ENCODE measurements around the gene FOXE3. TPM values are rescaled to one million over a fixed set of nuclear protein-coding genes. Genes with fewer than 3 reads are reported as not detected.

Gene FOXE3
- total RNA-seq, 1 donor from 2014 or later: not detected

- peak in 1 of 2 donors; percentile 25 for DNase-seq (ENCODE audit: low spot score in 2 of 2)
- intact Hi-C loops (cut with DNase I): no loop called here
Measured at GRCh38 chr1:47402591-47402990, 13.5 kb upstream of the FOXE3 start.

GRCh38 chr1:47403321-47403910 is 12.7 kb upstream of the FOXE3 start:
- Histone ChIP-seq H3K36me3 (no peaks in the 10 kb centered on the region), H3K27me3 (no peaks in the 10 kb centered on the region), H3K4me1 (no peaks in the 10 kb centered on the region), H3K27ac (no peak overlapping the region), H3K4me3 (no peak overlapping the region), H3K9me3 (no peaks in the 10 kb centered on the region)
- intact Hi-C loops (cut with DNase I): no loop called here
- TF ChIP-seq CTCF (IDR thresholded peaks at IDR 0.05): no peak
- no peak for DNase-seq (ENCODE audit: low spot score in 2 of 2)

More at GRCh38 chr1:47402591-47402990, 13.5 kb upstream of the FOXE3 start:
- H3K4me1 ChIP-seq: no peaks in the 10 kb centered on the region
- no peak for TF ChIP-seq CTCF (IDR thresholded peaks at IDR 0.05)
- H3K9me3 ChIP-seq: no peaks in the 10 kb centered on the region
- no peaks in the 10 kb centered on the region for H3K36me3 ChIP-seq
- H3K4me3 ChIP-seq: no peak overlapping the region
- no peak overlapping the region for H3K27ac ChIP-seq
- H3K27me3 ChIP-seq: no peaks in the 10 kb centered on the region

- Histone ChIP-seq H3K27me3 (no peaks in the 10 kb centered on the region), H3K4me1 (no peaks in the 10 kb centered on the region), H3K27ac (no peak overlapping the region), H3K36me3 (no peaks in the 10 kb centered on the region), H3K4me3 (no peak overlapping the region), H3K9me3 (no peaks in the 10 kb centered on the region)
- intact Hi-C loops (cut with DNase I): no loop called here
- TF ChIP-seq CTCF (IDR thresholded peaks at IDR 0.05): no peak
- no peak for DNase-seq (ENCODE audit: low spot score in 2 of 2)
Measured at GRCh38 chr1:47405697-47406096, 10.4 kb upstream of the FOXE3 start.

GRCh38 chr1:47406966-47407365 is 9.1 kb upstream of the FOXE3 start:
- Histone ChIP-seq H3K4me1 (no peaks in the 10 kb centered on the region), H3K27ac (no peak overlapping the region), H3K36me3 (no peaks in the 10 kb centered on the region), H3K9me3 (no peaks in the 10 kb centered on the region), H3K27me3 (no peaks in the 10 kb centered on the region), H3K4me3 (no peak overlapping the region)
- TF ChIP-seq CTCF (IDR thresholded peaks at IDR 0.05): no peak
- DNase-seq (ENCODE audit: low spot score in 2 of 2): no peak
- intact Hi-C loops (cut with DNase I): no loop called here

- intact Hi-C loops (cut with DNase I): no loop called here
- TF ChIP-seq CTCF (IDR thresholded peaks at IDR 0.05): no peak
- DNase-seq (ENCODE audit: low spot score in 2 of 2): no peak
- H3K36me3 ChIP-seq: no peaks in the 10 kb centered on the region
- no peak overlapping the region for H3K4me3 ChIP-seq
- H3K27ac ChIP-seq: no peak overlapping the region
- no peaks in the 10 kb centered on the region for H3K27me3 ChIP-seq
- no peaks in the 10 kb centered on the region for H3K4me1 ChIP-seq
- H3K9me3 ChIP-seq: no peaks in the 10 kb centered on the region
Measured at GRCh38 chr1:47407481-47407880, 8.6 kb upstream of the FOXE3 start.
